ENCODE measurements around the gene ZC3H10. TPM values are rescaled to one million over a fixed set of nuclear protein-coding genes. Genes with fewer than 3 reads are reported as not detected.

Gene ZC3H10
- total and polyA plus RNA-seq, 2 of the 13 experiments (the other 11 are each of a cell fraction or from before 2014, with no cell fraction given) = 0.70 to 2.3 TPM

- TF ChIP-seq, protein P1, sequence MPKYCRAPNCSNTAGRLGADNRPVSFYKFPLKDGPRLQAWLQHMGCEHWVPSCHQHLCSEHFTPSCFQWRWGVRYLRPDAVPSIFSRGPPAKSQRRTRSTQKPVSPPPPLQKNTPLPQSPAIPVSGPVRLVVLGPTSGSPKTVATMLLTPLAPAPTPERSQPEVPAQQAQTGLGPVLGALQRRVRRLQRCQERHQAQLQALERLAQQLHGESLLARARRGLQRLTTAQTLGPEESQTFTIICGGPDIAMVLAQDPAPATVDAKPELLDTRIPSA (CRISPR knock-in tag; IDR thresholded peaks at IDR 0.05; ENCODE audit: borderline replicate concordance) = no peak; the same call in 1 of the 2 replicates
- TF ChIP-seq TRIM24 (CRISPR knock-in tag; IDR thresholded peaks at IDR 0.05) (no peak), CHD2 (IDR thresholded peaks at IDR 0.05; ENCODE audit: low read depth, low read length) (peak; percentile 67; the same call in 1 of the 2 replicates), ZNF124 (CRISPR knock-in tag; IDR thresholded peaks at IDR 0.05) (no peak), NBN (conservative IDR thresholded peaks at IDR 0.05) (no peak), LCORL (IDR thresholded peaks at IDR 0.05) (no peak), LCORL (CRISPR knock-in tag; IDR thresholded peaks at IDR 0.05) (peak; percentile 88), KDM1A (CRISPR knock-in tag; IDR thresholded peaks at IDR 0.05) (no peak), ZNF331 (CRISPR knock-in tag; IDR thresholded peaks at IDR 0.05) (peak; percentile 94), RNF219 (CRISPR knock-in tag; IDR thresholded peaks at IDR 0.05) (no peak), SNAPC5 (CRISPR knock-in tag; IDR thresholded peaks at IDR 0.05; ENCODE audit: borderline replicate concordance) (peak; percentile 78; the same call in 1 of the 2 replicates), ZFX (CRISPR knock-in tag; IDR thresholded peaks at IDR 0.05; ENCODE audit: low read depth) (peak; percentile 89)
- TF ChIP-seq, protein P2, sequence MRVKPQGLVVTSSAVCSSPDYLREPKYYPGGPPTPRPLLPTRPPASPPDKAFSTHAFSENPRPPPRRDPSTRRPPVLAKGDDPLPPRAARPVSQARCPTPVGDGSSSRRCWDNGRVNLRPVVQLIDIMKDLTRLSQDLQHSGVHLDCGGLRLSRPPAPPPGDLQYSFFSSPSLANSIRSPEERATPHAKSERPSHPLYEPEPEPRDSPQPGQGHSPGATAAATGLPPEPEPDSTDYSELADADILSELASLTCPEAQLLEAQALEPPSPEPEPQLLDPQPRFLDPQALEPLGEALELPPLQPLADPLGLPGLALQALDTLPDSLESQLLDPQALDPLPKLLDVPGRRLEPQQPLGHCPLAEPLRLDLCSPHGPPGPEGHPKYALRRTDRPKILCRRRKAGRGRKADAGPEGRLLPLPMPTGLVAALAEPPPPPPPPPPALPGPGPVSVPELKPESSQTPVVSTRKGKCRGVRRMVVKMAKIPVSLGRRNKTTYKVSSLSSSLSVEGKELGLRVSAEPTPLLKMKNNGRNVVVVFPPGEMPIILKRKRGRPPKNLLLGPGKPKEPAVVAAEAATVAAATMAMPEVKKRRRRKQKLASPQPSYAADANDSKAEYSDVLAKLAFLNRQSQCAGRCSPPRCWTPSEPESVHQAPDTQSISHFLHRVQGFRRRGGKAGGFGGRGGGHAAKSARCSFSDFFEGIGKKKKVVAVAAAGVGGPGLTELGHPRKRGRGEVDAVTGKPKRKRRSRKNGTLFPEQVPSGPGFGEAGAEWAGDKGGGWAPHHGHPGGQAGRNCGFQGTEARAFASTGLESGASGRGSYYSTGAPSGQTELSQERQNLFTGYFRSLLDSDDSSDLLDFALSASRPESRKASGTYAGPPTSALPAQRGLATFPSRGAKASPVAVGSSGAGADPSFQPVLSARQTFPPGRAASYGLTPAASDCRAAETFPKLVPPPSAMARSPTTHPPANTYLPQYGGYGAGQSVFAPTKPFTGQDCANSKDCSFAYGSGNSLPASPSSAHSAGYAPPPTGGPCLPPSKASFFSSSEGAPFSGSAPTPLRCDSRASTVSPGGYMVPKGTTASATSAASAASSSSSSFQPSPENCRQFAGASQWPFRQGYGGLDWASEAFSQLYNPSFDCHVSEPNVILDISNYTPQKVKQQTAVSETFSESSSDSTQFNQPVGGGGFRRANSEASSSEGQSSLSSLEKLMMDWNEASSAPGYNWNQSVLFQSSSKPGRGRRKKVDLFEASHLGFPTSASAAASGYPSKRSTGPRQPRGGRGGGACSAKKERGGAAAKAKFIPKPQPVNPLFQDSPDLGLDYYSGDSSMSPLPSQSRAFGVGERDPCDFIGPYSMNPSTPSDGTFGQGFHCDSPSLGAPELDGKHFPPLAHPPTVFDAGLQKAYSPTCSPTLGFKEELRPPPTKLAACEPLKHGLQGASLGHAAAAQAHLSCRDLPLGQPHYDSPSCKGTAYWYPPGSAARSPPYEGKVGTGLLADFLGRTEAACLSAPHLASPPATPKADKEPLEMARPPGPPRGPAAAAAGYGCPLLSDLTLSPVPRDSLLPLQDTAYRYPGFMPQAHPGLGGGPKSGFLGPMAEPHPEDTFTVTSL (CRISPR knock-in tag; IDR thresholded peaks at IDR 0.05; ENCODE audit: borderline replicate concordance) = no peak
- TF ChIP-seq, protein P3, sequence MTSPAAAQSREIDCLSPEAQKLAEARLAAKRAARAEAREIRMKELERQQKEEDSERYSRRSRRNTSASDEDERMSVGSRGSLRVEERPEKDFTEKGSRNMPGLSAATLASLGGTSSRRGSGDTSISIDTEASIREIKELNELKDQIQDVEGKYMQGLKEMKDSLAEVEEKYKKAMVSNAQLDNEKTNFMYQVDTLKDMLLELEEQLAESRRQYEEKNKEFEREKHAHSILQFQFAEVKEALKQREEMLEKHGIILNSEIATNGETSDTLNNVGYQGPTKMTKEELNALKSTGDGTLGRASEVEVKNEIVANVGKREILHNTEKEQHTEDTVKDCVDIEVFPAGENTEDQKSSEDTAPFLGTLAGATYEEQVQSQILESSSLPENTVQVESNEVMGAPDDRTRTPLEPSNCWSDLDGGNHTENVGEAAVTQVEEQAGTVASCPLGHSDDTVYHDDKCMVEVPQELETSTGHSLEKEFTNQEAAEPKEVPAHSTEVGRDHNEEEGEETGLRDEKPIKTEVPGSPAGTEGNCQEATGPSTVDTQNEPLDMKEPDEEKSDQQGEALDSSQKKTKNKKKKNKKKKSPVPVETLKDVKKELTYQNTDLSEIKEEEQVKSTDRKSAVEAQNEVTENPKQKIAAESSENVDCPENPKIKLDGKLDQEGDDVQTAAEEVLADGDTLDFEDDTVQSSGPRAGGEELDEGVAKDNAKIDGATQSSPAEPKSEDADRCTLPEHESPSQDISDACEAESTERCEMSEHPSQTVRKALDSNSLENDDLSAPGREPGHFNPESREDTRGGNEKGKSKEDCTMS (CRISPR knock-in tag; conservative IDR thresholded peaks at IDR 0.05) = no peak
- TF ChIP-seq, protein P4, sequence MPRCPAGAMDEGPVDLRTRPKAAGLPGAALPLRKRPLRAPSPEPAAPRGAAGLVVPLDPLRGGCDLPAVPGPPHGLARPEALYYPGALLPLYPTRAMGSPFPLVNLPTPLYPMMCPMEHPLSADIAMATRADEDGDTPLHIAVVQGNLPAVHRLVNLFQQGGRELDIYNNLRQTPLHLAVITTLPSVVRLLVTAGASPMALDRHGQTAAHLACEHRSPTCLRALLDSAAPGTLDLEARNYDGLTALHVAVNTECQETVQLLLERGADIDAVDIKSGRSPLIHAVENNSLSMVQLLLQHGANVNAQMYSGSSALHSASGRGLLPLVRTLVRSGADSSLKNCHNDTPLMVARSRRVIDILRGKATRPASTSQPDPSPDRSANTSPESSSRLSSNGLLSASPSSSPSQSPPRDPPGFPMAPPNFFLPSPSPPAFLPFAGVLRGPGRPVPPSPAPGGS (CRISPR knock-in tag; IDR thresholded peaks at IDR 0.05) = no peak; the same call in 1 of the 2 replicates
These were observed at the start of gene ZC3H10 (continued) for GRCh38 chr12:56117778-56118687.

Data from HepG2 (cell line).